GM19468 (cell line): ENCODE data around the gene GYS1.
"Not testable (repeated sequence)": the region's sequence is repeated elsewhere in the genome, so short reads cannot be mapped to it uniquely, and the experiment has no call there.

Source experiments
- ATAC-seq: cut with Tn5 transposase; IDR thresholded peaks from one replicate; pipeline ENCODE4 v1.9.1; 2021; ENCODE audit warnings: mild to moderate bottlenecking, moderate library complexity, moderate number of reproducible peaks; ENCODE audit not compliant: unreplicated experiment; ENCODE audit errors: extremely low read depth

The GYS1 gene

DNA sequence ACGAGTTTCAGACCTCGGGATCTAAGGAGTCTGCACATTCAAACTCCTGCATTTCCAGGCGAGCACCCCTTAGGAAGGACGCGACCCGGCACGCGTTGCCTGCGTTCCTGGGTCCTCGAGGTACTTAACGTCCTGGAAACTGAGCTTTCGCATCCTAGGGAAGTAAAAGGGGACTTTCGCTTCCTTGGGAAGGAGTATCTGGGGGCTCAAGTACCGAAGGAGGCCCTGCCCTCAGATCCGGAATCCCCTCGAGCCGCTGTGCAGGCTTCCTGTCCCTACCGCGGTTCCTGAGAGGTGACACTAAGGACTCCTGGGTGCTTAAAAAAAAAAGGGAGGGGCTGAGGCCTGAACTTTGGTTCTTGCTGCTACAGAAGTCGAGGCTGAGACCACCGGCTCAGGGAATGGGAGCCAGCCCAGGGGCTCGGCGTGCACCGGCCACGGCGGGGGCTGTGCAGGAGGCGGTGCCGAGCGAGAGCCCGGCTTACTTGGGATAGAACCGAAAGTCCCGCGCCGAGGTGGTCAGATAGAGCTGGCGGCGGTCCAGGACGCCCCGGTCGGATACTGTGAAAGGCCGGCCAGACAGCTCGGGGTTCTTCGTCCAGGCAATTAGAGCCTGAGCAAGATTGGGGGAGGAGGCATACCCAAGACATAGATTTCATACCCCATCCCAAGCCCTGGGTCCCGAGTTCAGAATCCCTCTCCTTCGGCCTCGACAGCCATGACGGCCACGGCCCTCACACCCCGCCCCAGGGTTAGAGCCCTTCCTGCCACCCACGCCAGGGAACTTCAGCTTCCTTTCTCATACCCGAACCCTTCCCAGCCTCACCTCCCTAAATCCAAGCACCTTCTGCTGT, 25.5 kb upstream of the GYS1 start:
- ATAC-seq: not testable (repeated sequence)

DNA sequence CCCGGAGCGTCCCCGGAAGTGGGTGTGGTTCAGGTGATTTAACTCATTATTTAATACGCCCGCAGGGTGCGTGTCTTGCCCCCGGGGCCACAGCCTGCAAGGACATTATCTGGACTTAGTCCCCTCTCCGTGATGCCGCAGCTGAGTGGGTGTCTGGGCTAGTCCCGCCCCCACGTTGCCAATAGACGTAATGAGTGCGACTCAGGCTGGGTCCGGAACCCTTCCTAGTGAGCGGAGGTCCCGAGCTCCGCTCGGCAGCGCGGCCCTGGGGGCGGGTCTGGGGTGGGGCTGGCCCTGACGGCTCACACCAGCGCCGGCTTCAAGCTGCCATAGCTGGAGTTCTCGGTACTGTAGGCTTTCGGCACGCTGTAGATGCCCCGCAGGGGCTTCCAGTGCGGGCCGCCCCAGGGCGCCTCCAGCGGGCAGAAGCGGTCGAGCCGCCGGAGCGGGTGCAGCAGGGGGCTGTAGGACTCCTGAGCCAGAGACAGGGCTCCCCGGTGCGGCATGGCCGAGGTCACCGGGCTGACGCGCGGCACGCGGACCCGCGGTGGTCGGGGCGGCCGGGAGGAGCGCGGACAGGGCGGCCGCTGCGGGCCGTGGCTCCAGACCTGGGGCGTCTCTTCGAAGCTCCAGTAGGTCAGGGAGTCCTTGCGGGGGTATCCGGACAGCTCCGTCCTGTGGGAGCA, 24.7 kb upstream of the GYS1 start:
- ATAC-seq: no peak

DNA sequence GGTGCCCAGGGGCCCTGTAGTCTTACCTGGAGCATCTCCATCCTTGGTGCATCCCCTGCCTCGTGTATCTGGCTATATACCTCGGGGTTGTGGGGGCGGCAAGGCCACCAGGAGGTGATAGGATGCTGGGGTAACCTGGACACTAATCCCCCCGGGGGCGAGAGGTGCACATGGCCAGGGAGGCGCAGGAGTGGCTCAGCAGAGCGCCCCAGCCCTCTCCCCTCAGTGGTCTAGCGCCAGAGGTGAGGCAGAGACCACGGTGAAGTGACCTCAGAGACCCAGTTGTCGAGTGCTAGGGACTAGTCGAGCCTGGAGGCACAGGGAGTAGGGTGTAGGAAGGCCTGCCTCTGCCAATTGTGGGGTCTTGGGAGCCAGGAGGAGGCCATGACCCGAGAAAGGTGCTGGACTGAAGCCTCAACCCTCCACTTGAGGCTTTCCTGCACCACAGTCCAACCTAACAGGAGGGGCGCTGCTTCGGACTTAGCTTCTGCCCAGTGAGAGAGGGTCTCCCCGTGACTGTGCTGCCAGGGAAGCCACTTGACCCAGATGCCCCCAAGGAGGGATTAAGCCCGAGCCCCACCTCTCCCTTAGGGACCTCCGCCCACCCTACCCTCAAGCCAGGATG, 24.0 kb upstream of the GYS1 start, which contains the start of gene LHB:
Gene LHB, minus strand, starts transcription at position 51 of the 625 bp plus-strand sequence. Its CDS starts 10 bp downstream, at position 41.
- ATAC-seq: no peak

DNA sequence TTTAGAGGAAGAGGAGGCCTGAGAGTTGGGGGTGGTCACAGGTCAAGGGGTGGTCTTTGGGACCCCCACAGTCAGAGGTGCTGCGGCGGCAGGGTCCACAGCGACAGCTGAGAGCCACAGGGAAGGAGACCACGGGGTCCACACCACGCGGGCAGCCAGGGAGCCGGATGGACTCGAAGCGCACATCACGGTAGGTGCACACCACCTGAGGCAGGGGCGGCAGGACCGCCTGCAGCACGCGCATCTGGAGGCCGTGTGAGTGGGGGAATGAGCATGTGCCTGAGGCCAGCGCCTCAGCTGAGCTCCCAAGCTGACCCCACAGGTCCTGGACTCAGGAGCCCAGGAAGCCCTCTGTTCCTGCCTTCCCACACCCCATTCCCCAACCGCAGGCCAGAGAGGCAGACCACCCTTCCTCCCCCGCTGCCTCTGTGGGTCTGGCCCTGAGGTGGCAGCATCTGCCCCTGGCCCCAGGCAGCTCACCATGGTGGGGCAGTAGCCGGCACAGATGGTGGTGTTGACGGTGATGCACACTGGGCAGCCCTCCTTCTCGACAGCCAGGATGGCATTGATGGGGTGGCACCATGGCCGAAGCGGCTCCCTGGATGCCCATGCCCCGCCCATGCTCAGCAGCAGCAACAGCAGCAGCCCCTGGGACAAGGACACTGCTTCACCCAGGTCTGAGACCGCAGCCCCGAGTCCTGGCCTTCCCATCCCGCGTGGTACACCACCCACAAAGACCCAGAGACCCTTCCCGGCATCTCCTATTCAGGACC, 23.1 kb upstream of the GYS1 start:
- no peak for ATAC-seq

DNA sequence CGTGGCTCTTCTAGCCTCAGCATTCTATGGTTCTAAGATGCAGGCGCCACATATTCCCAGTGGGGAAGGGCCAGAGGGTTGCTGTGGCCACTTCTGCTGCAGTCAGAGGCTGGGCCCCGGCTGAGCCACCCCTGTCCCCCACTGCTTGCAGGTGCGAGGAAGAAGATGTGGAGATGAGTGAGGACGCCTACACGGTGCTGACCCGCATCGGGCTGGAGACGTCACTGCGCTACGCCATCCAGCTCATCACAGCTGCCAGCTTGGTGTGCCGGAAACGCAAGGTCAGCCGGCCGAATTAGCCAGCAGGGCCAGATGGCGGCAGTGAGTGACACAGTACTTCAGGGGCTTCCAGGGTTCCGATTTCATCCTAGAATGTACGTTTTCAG, 21.8 kb upstream of the GYS1 start:
- ATAC-seq: no peak

DNA sequence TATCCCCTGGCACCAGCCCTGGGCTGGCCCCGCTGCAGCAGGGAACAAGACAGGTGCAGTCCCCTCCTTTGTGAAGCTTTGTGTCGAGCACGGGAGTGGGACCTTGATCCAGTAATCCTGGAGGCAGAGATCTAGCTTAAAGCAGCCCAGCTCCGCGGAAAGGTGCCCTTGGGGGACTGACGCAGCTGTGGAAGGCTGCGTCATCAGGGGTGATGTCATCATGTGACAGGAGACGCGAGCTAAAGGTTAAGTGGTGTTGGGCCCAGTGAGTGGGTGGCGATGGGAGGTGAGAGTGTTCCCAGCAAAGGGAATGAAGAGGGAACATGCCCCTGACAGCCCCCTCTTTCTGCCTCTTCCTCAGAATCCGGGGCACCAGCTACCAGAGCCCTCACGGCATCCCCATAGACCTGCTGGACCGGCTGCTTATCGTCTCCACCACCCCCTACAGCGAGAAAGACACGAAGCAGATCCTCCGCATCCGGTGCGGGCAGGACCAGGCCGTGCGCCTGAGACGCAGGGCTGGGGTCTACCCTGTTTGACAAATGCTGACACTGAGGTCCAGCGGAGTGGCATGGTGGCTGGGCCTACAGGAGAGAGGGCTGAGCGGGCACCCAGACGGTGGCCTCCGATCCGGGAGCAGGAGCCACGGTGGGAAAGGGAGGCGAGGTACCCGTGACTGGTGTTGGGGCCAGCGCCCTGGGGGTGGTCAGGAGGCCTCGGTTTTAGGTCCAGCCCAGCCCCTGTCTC, 21.2 kb upstream of the GYS1 start:
- no peak for ATAC-seq

DNA sequence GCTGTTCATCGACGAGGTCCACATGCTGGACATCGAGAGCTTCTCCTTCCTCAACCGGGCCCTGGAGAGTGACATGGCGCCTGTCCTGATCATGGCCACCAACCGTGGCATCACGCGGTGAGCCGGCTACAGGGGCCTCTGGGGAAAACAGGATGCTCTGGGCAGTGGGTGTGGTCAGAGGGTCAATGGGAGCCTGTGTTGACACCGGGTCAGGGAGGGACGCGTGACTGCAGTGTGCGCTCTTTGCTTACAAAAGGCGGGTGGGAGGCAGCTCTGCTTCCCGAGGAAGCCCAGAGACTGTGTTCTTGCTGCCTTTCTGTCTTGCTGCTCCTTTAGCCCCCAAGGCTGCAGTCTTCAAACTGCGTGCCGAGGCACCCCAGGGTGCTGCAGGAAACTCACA, 18.1 kb upstream of the GYS1 start:
- ATAC-seq: no peak

DNA sequence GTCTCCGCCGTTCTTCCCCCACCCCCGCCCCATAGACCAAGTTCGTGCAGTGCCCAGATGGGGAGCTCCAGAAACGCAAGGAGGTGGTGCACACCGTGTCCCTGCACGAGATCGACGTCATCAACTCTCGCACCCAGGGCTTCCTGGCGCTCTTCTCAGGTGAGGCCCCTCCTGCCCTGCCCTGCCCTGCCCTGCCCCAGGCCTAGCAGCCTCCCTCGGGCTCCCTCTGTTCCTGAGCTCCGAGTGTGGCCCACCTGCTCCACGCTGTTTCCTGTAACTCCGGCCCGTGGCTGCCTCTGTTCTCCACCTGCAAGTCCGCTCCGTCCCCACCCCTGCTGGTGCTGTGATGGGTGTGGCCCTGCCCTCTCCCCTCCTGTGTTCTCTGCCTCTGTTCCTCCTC, 17.3 kb upstream of the GYS1 start:
- ATAC-seq: no peak

DNA sequence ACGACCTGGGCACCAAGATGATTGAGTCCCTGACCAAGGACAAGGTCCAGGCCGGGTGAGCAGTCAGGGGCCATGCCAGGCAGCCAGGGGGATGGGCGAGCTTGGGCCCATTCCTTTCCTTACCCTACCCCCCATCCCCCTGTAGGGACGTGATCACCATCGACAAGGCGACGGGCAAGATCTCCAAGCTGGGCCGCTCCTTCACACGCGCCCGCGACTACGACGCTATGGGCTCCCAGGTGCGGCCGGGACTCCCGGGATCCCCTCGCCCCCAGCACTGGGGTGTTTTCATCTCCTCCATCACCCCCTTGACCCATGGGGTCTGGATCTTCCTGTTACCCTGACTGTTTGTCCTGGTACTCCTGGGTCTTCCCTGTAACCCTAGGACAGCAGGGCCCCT, 16.7 kb upstream of the GYS1 start:
- no peak for ATAC-seq

DNA sequence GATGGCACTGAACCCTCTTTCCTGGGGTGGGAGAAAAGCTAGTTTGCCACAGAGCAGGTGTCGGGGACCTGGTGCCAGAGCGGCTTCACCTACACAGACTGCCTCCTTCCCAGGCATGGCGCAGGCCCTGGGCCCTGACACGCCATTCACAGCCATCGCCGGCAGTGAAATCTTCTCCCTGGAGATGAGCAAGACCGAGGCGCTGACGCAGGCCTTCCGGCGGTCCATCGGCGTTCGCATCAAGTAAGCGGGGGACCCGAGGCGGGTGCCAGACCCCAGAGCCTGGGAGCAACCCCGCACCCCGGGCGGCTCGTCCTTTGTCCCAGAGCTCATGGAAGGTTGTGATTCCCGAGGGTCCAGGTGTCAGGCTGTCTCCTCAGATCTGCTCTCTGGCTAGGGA, 13.8 kb upstream of the GYS1 start:
- no peak for ATAC-seq

DNA sequence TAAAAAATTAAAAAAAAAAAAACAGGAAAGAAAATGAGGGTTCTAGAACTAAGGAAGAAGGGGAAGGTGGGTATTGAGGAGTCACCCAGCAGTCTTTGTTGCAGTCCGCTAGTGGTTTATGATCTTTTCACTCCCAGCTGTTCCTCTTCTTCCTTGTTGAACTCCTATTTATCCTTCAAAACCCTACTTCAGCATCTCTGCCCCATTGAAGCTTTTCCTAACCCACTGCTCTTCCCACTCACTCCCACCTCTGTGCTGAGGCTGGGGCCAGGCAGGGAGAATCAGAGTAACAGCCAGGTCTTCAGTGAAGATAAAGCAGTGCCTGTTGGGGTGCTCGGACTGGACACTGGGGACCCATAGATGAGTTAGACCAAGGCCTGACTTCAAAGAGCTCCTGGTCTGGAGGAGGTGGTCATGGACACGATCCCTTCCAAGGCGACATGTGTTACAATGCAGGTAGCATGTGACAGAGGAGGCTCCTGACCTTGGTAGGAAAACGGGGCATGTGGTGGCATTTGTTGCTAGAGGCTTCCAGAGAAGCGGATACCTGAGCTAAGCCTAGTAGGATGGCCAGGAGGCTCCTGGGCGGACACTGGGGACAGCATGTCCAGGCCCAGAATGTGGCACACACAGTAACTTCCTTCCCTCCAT, 12.0 kb upstream of the GYS1 start:
- no peak for ATAC-seq

DNA sequence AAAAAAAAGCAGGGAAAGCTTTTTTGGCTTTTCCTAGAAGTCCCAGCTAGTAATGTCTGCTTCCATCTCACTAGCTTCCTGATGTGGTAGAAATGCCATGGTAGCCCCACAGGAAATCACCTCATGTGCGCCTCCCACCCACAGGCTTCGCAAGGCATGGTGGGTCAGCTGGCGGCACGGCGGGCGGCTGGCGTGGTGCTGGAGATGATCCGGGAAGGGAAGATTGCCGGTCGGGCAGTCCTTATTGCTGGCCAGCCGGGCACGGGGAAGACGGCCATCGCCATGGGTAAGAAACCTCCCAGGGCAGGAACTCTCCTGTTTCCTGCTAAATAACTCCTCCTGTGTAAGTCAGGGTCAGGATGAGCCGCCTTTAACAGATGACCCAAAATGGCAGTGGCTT, 11.0 kb upstream of the GYS1 start:
- ATAC-seq: no peak

DNA sequence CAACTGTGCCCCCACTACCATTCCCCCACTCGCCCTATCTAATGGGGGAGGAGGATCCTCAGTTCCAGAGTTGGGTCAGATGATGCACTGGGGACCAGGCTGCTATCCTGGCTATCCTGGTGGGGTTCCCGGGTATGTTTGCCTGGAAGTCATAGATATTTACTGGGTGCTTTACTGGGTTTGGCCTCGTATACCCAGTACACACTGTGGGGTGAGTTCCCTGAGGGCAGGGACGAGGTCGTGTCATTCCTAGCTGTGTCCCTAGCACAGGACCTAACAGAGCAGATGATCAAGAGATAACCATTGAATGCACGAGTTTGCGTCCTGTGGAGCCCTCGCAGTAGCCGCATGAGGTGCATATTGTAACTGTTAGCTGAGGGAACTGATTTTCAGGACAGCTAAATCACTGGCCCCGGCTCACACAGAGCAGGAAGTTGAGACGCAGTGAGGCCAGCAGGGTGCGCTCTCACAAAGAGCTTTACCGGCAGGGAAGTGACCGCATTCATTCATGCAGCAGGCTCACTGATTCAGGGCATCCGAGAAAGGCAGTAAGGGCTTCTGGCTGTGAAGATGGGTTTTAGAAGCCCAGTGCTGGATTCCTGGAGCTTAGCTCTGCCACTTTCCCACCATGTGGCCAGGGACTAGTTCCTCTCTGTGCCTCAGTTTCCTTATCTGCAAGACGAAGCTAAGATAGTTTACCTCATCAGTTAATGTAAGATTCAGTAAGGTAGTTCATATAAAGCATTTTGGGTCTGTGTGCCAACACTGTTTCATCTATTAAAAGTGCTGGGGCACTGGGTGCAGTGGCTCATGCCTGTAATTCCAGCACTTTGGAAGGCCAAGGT, 6.6 kb upstream of the GYS1 start:
- no peak for ATAC-seq

DNA sequence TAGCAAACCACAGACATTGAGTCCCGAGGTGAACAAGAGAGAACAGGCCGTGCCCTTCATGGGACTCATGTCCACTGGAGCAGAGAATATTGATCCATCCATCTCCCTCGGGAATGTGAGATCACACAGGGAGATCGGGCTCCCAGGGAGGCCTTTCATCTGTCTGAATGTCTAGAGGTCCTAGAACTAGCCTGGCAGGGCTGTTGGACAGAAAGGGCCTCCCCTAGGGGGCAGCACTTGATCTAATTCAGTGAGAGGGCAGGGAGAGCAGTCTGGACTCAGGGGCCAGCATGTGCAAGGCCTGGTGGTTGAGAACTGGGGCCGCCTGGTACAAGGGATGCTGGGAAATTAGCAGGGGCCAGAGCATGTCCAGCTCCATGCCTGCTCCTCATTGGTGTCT, 4.9 kb upstream of the GYS1 start:
- ATAC-seq: no peak

DNA sequence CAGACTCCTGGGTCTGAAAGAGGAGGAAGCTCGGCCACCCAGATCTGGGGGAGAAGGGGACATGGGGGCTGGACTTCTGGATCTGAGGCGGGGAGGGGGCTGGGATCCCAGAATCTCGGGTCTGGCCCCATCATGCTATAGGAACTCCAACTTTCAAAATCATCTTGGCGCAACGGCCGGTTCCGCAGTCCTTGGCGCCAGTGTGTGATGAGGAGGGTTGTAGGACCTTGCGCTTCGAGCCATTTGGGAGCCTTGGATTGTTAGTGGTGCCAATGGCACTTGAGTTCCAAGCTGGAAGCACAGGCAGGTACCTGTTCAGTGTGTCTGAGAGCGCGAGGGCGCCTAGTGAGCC, 902 bp upstream of the GYS1 start:
- no peak for ATAC-seq

DNA sequence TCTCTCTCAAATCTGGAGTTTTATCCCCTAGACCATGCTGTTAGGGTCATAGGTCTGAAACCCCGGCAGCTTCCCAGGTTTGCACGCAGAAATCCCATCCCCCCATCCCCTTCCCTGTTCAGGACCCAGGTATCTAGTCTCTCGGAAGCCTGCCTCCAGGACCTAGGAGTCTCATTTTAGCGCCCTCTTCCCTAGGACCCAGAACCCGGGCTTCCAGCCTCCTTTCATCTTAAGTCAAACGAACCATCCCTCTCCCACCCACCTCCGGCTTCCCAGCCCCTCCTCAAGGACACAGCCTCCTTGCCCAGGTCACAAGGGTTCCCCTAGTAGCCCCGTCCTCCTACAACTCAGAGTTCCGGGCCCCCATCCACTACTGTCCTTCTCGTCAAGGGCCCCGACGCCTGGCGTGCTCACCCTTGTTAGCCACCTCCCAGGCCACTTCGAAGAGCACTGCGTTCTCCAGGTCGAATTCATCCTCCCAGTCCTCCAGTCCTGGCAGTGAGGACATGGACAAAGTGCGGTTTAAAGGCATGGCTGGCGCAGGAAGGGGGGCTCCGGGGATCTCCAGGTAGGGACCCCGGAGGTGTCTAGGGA, 431 bp downstream of the GYS1 start:
- ATAC-seq: no peak

DNA sequence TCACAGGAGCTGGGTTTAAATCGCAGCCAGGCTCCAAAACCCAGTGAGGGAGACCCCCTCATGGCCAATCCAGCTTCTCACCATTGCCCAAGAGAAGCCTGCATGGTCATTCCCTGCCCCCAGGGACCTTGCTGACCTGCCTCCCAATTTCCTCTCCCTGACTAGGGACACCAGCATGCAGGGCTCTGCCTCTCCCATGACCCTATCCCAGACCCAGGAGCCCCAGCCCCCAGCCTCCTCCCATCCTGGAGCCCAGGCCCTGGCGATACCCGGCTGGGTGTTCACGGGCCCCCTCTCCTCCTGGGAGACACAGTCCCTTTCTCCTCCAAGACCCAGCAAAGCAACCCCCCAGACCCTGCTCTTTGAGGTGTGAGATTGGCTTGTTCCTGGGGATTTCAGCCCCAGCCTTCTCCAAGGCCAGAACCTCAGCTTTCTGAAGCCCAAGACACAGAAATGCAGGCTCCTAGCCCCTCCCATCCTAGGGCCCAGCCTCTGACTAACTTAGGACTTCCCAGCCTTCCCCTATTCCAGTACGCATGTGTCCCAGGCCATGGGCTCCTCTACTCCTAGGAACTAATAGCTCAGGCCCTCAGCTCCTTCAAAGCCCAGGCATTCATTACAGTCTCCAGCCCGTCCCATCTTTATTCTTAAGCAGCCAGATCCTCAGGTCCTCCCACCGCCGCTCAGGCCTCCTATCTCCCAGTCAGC, 1.1 kb downstream of the GYS1 start:
- no peak for ATAC-seq
